ENCODE data around the gene BIRC2. TPM values are rescaled to one million over a fixed set of nuclear protein-coding genes. Genes with fewer than 3 reads are reported as not detected.

Gene BIRC2
- total and polyA plus RNA-seq, 2 experiments from 2014 or later, result 60.7 to 73.7 TPM

DNA sequence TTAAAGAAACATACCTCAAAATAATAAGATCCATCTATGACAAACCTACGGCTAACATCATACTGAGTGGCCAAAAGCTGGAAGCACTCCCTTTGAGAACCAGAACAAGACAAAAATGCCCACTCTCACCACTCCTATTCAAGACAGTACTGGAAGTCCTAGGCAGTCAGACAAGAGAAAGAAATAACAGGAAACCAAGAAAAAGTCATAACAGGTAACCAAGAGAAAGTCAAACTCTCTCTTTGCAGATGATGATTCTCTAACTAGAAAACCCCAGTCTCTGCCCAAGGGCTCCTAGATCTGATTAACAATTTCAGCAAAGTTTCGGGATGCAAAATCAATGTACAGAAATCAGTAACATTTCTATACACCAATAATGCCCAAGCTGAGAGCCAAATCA is 70.0 kb downstream of the BIRC2 start:
- in situ Hi-C loops (cut with MboI), result no loop called here
- Histone ChIP-seq H2AFZ (no peak overlapping the region), H3K79me2 (ENCODE audit: insufficient read depth) (peaks cover 78% of the 10 kb centered on the region), H3K4me2 (ENCODE audit: unreplicated experiment) (no peak overlapping the region), H3F3A (ENCODE audit: insufficient read depth) (peaks cover 7% of the 10 kb centered on the region; the same call in 1 of the 2 replicates), H3K36me3 (ENCODE audit: low read depth) (no peaks in the 10 kb centered on the region; the same call in 1 of the 2 replicates), H3K27ac (no peak overlapping the region), H3K27me3 (replicated peaks; ENCODE audit: insufficient read depth) (no peaks in the 10 kb centered on the region), H3K9ac (no peak overlapping the region), H3K9me3 (ENCODE audit: low read depth) (peaks cover 6% of the 10 kb centered on the region), H4K20me1 (ENCODE audit: insufficient read depth) (peaks cover 4% of the 10 kb centered on the region; the same call in 1 of the 2 replicates), H3K9me2 (ENCODE audit: insufficient read depth) (no peaks in the 10 kb centered on the region), H3K4me1 (ENCODE audit: insufficient read depth) (no peaks in the 10 kb centered on the region), H3K4me3 (no peak overlapping the region)
- no peak for DNase-seq
- 95% methylated on average over 2 of the region's 2 CpGs for WGBS, 2 experiments (ENCODE audit: low coverage in 1 of 2, low lambda C conversion rate in 2 of 2, missing lambda C conversion rate in 2 of 2)
- TF ChIP-seq EZH2 (IDR thresholded peaks at IDR 0.05; ENCODE audit: insufficient read depth, poor library complexity, severe bottlenecking), result no peak
- TF ChIP-seq EZH2phosphoT487 (IDR thresholded peaks at IDR 0.05; ENCODE audit: insufficient read depth, low read depth), result no peak

DNA sequence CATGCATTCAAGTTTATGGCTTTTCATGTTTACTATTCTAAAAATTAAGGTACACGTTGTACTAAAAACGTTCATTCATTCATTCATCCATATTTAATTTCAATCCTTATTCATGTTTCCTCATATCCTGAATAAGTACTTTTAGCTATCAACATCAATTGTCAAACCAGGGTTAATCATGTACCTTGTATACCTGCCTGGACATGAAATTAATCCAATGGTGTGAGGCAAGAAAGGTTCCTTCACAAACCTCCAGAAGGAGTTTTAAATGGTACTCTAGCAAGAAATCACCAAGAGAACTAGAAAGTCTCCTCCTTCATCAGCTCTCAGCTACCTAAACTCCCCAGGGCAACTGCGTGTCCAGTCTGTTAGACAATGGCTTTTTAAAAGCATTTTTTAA is 72.2 kb downstream of the BIRC2 start:
- no peak overlapping the region for H3K4me2 ChIP-seq (ENCODE audit: unreplicated experiment)
- H3K9ac ChIP-seq, result no peak overlapping the region
- H3F3A ChIP-seq (ENCODE audit: insufficient read depth), result peaks cover 7% of the 10 kb centered on the region; the same call in 1 of the 2 replicates
- no peaks in the 10 kb centered on the region; the same call in 1 of the 2 replicates for H3K36me3 ChIP-seq (ENCODE audit: low read depth)
- H2AFZ ChIP-seq, result no peak overlapping the region
- peaks cover 6% of the 10 kb centered on the region for H3K9me3 ChIP-seq (ENCODE audit: low read depth)
- peaks cover 4% of the 10 kb centered on the region; the same call in 1 of the 2 replicates for H4K20me1 ChIP-seq (ENCODE audit: insufficient read depth)
- no peak for DNase-seq
- 97 to 98% methylated on average over 3 of the region's 3 CpGs for WGBS, 2 experiments (ENCODE audit: low coverage in 1 of 2, low lambda C conversion rate in 2 of 2, missing lambda C conversion rate in 2 of 2)
- in situ Hi-C loops (cut with MboI), result no loop called here
- H3K27ac ChIP-seq, result no peak overlapping the region
- no peaks in the 10 kb centered on the region for H3K4me1 ChIP-seq (ENCODE audit: insufficient read depth)
- H3K79me2 ChIP-seq (ENCODE audit: insufficient read depth), result peaks cover 61% of the 10 kb centered on the region
- no peak overlapping the region for H3K4me3 ChIP-seq
- H3K9me2 ChIP-seq (ENCODE audit: insufficient read depth), result no peaks in the 10 kb centered on the region
- TF ChIP-seq EZH2 (IDR thresholded peaks at IDR 0.05; ENCODE audit: insufficient read depth, poor library complexity, severe bottlenecking) (no peak), EZH2phosphoT487 (IDR thresholded peaks at IDR 0.05; ENCODE audit: insufficient read depth, low read depth) (no peak)
- no peaks in the 10 kb centered on the region for H3K27me3 ChIP-seq (replicated peaks; ENCODE audit: insufficient read depth)

GRCh38 chr11:102420547-102420946 is 73.5 kb downstream of the BIRC2 start:
- in situ Hi-C loops (cut with MboI), result no loop called here
- H3K9me2 ChIP-seq (ENCODE audit: insufficient read depth), result no peaks in the 10 kb centered on the region
- WGBS, 2 experiments (ENCODE audit: low coverage in 1 of 2, low lambda C conversion rate in 2 of 2, missing lambda C conversion rate in 2 of 2), result 81 to 94% methylated on average over 2 of the region's 2 CpGs

GRCh38 chr11:102421261-102421660 is 74.2 kb downstream of the BIRC2 start:
- H3K27me3 ChIP-seq (replicated peaks; ENCODE audit: insufficient read depth), result no peaks in the 10 kb centered on the region
- 43 to 50% methylated on average over 3 of the region's 3 CpGs for WGBS, 2 experiments (ENCODE audit: low coverage in 1 of 2, low lambda C conversion rate in 2 of 2, missing lambda C conversion rate in 2 of 2)
- H3K9me3 ChIP-seq (ENCODE audit: low read depth), result peaks cover 6% of the 10 kb centered on the region
- H4K20me1 ChIP-seq (ENCODE audit: insufficient read depth), result 0 out of 2 replicates have a peak, but pooled peaks cover 4% of the 10 kb centered on the region
- no peak overlapping the region for H3K4me2 ChIP-seq (ENCODE audit: unreplicated experiment)
- no peaks in the 10 kb centered on the region for H3K9me2 ChIP-seq (ENCODE audit: insufficient read depth)
- DNase-seq, result no peak
- H3F3A ChIP-seq (ENCODE audit: insufficient read depth), result peaks cover 7% of the 10 kb centered on the region; the same call in 1 of the 2 replicates
- H3K27ac ChIP-seq, result no peak overlapping the region
- no peak overlapping the region for H3K9ac ChIP-seq
- in situ Hi-C loops (cut with MboI), result no loop called here
- H3K79me2 ChIP-seq (ENCODE audit: insufficient read depth), result peaks cover 53% of the 10 kb centered on the region
- no peaks in the 10 kb centered on the region; the same call in 1 of the 2 replicates for H3K36me3 ChIP-seq (ENCODE audit: low read depth)
- H3K4me3 ChIP-seq, result no peak overlapping the region
- H2AFZ ChIP-seq, result no peak overlapping the region
- H3K4me1 ChIP-seq (ENCODE audit: insufficient read depth), result no peaks in the 10 kb centered on the region
- TF ChIP-seq EZH2 (IDR thresholded peaks at IDR 0.05; ENCODE audit: insufficient read depth, poor library complexity, severe bottlenecking) (no peak), EZH2phosphoT487 (IDR thresholded peaks at IDR 0.05; ENCODE audit: insufficient read depth, low read depth) (no peak)

More at GRCh38 chr11:102420547-102420946, 73.5 kb downstream of the BIRC2 start:
- Histone ChIP-seq H4K20me1 (ENCODE audit: insufficient read depth) (0 out of 2 replicates have a peak, but pooled peaks cover under 1% of the 10 kb centered on the region), H3K27me3 (replicated peaks; ENCODE audit: insufficient read depth) (no peaks in the 10 kb centered on the region), H3K9ac (no peak overlapping the region), H2AFZ (no peak overlapping the region), H3K79me2 (ENCODE audit: insufficient read depth) (peaks cover 53% of the 10 kb centered on the region), H3K4me1 (ENCODE audit: insufficient read depth) (no peaks in the 10 kb centered on the region), H3K4me2 (ENCODE audit: unreplicated experiment) (no peak overlapping the region), H3K4me3 (no peak overlapping the region), H3K27ac (no peak overlapping the region), H3K36me3 (ENCODE audit: low read depth) (no peaks in the 10 kb centered on the region; the same call in 1 of the 2 replicates), H3K9me3 (ENCODE audit: low read depth) (peaks cover 6% of the 10 kb centered on the region), H3F3A (ENCODE audit: insufficient read depth) (peaks cover 7% of the 10 kb centered on the region; the same call in 1 of the 2 replicates)
- no peak for DNase-seq
- no peak for TF ChIP-seq EZH2phosphoT487 (IDR thresholded peaks at IDR 0.05; ENCODE audit: insufficient read depth, low read depth)
- TF ChIP-seq EZH2 (IDR thresholded peaks at IDR 0.05; ENCODE audit: insufficient read depth, poor library complexity, severe bottlenecking), result no peak
